Chondrocyte (in vitro differentiated cells): ENCODE measurements around the gene RAB3GAP2. TPM values are rescaled to one million over a fixed set of nuclear protein-coding genes. Genes with fewer than 3 reads are reported as not detected.

ENCODE experiments used
- DNase-seq: peaks from one replicate; pipeline ENCODE4 v3.0.0; 2021; ENCODE audit warnings: mixed read lengths, low spot score
- H3K27ac Mint-ChIP-seq: one replicate; pipeline ENCODE4 v1.8.0; 2021; ENCODE audit warnings: mild to moderate bottlenecking, moderate library complexity, mixed read lengths; ENCODE audit not compliant: unreplicated experiment
- H3K27me3 Mint-ChIP-seq: 2 replicates; pipeline ENCODE4 v1.8.0; 2021; ENCODE audit warnings: low read depth, mixed read lengths
- H3K36me3 Mint-ChIP-seq: 2 replicates; pipeline ENCODE4 v1.8.0; 2021; ENCODE audit warnings: low read depth, mixed read lengths
- H3K4me1 Mint-ChIP-seq: 2 replicates; pipeline ENCODE4 v1.8.0; 2021; ENCODE audit warnings: low read depth, mild to moderate bottlenecking, mixed read lengths
- H3K4me3 Mint-ChIP-seq: one replicate; pipeline ENCODE4 v1.8.0; 2021; ENCODE audit warnings: mild to moderate bottlenecking, moderate library complexity, mixed read lengths; ENCODE audit not compliant: unreplicated experiment
- H3K9me3 Mint-ChIP-seq: 2 replicates; pipeline ENCODE4 v1.8.0; 2021; ENCODE audit warnings: low read depth, mixed read lengths
- CTCF ChIP-seq: fragments of 200-600 bp; sonication (generic); IDR thresholded peaks from 2 replicates; pipeline ENCODE4 v1.5.0; 2021; ENCODE audit warnings: antibody characterized with exemption, mild to moderate bottlenecking, moderate library complexity
- total RNA-seq: library from RNA; stranded (reverse); gene quantifications from 3 replicates; pipeline ENCODE4 v1.2.1, GENCODE V29; 2021

Gene RAB3GAP2
- total RNA-seq, 1 donor from 2014 or later: 47.5 TPM

GRCh38 chr1:220275430-220275829 lies 3.2 kb upstream of the RAB3GAP2 start:
- no peaks in the 10 kb centered on the region for H3K9me3 Mint-ChIP-seq
- H3K27me3 Mint-ChIP-seq: peaks cover 6% of the 10 kb centered on the region
- TF ChIP-seq CTCF: no peak

GRCh38 chr1:220274251-220274855 lies 2.1 kb upstream of the RAB3GAP2 start:
- Mint-ChIP-seq H3K4me3 (no peak overlapping the region), H3K27ac (no peak overlapping the region)

More at GRCh38 chr1:220275430-220275829, 3.2 kb upstream of the RAB3GAP2 start:
- Mint-ChIP-seq H3K4me1 (peaks cover 8% of the 10 kb centered on the region), H3K36me3 (no peaks in the 10 kb centered on the region), H3K4me3 (no peak overlapping the region), H3K27ac (no peak overlapping the region)
- no peak for DNase-seq

GRCh38 chr1:220272841-220273090 lies 513 bp upstream of the RAB3GAP2 start:
- DNase-seq: no peak
- TF ChIP-seq CTCF: no peak
- Mint-ChIP-seq H3K27ac (no peak overlapping the region), H3K4me1 (peaks cover 18% of the 10 kb centered on the region), H3K4me3 (no peak overlapping the region), H3K9me3 (no peaks in the 10 kb centered on the region), H3K27me3 (no peaks in the 10 kb centered on the region), H3K36me3 (peaks cover 4% of the 10 kb centered on the region)

More at GRCh38 chr1:220274251-220274855, 2.1 kb upstream of the RAB3GAP2 start:
- Mint-ChIP-seq H3K27me3 (peaks cover 6% of the 10 kb centered on the region), H3K36me3 (no peaks in the 10 kb centered on the region), H3K9me3 (no peaks in the 10 kb centered on the region), H3K4me1 (peaks cover 8% of the 10 kb centered on the region)
- TF ChIP-seq CTCF: no peak
- no peak for DNase-seq

GRCh38 chr1:220271706-220272046 lies 577 bp downstream of the RAB3GAP2 start:
- no peak overlapping the region for H3K4me3 Mint-ChIP-seq
- no peak for TF ChIP-seq CTCF
- DNase-seq: no peak
- H3K9me3 Mint-ChIP-seq: no peaks in the 10 kb centered on the region
- H3K36me3 Mint-ChIP-seq: peaks cover 15% of the 10 kb centered on the region
- H3K4me1 Mint-ChIP-seq: peaks cover 29% of the 10 kb centered on the region
- H3K27me3 Mint-ChIP-seq: no peaks in the 10 kb centered on the region
- H3K27ac Mint-ChIP-seq: no peak overlapping the region

- no peaks in the 10 kb centered on the region for H3K27me3 Mint-ChIP-seq
- no peaks in the 10 kb centered on the region for H3K9me3 Mint-ChIP-seq
- DNase-seq: no peak
- no peak overlapping the region for H3K4me3 Mint-ChIP-seq
- no peak for TF ChIP-seq CTCF
- H3K27ac Mint-ChIP-seq: no peak overlapping the region
- peaks cover 27% of the 10 kb centered on the region for H3K4me1 Mint-ChIP-seq
- peaks cover 19% of the 10 kb centered on the region for H3K36me3 Mint-ChIP-seq
Measured at GRCh38 chr1:220269036-220269435, 3.2 kb downstream of the RAB3GAP2 start.
